Measurements from ENCODE around the gene TRPC3.

TRPC3 gene

DNA sequence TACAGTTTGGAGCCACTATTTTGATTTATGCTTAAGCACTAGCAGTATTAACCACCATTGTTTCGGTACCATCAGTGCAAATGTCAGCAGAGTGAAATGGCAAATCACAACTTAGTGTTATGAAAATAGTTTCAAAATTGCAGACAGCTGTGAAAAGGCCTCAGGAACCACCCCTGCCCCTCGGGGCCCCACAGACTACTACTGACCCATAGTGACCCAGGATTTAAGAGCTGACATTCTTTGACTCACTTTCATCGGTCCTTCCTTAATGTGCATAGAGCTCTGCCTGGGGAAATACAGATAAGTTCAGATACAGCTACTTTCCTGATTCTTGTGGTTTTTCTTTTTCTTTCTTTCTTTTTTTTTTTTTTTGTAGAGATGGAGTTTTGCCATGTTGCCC lies 78.3 kb downstream of the TRPC3 start:
- DNase-seq (ENCODE audit: low read depth): no peak

DNA sequence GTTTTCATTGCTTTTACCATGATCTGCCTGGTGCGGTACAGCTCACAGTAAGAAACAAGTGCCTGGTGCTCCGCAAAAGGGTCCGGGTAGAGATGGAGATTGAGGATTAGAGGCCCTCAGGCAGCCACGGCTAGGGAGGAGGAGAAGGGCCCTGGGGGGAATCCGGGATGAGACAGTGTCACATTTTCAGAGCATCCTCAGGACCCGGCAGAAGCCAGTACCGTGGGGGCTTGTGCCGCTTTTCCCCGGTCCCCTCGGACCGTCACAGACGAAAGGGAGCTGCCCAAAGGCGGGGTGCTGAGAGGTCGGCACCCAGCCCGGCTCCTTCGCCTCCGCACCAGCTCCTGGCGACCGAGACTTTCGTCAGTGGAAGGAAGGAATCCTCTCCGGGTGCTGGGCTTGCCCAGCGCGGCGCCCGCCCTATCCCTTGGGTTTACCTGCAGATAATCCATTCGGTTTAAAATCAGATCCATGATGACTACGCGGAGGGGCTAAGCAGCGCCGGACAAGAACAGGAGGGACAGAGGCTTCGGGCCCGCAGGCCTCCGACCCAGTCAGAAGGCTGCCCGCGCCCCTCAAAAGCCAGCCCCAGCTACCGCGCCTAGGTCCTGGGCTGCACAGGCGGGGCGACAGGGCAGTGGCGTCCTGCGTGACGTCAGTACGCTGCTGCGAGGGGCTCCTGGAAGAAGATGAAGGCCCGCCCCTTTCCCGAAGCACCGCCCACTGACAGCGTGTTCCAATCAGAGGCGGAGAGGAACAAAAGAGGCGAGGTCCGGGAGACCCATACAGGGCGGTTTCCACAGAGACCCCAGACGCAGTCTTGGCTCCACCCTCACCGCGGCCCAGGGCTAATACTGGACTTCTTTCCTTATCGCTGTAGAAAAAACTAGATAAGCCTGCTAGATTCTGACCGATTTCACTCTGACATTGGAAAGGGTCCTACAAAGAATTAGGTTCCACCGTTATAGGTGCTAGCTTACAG lies 81.7 kb downstream of the TRPC3 start, which contains the start of gene BBS7:
Gene BBS7 (minus strand): TSS at position 634 of the 982 bp plus-strand sequence. CDS start 161 bp downstream, at position 473.
- peak; percentile 82 for DNase-seq (ENCODE audit: low read depth)

DNA sequence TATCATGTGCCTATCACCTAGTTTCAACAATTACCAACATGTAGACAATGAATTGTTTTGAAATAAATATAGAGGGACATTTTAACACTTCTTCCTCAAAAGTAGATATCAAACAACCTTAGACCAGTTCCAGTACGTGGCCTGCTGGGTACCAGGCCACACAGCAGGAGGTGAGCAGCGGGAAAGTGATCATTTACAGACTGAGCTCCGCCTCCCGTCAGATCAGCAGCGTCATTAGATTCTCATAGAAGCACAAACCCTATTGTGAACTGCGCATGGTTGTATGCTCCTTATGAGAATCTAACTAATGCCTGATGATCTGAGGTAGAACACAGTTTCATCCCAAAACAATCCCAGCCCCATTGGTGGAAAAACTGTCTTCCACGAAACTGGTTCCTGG lies 88.1 kb downstream of the TRPC3 start:
- no peak for DNase-seq (ENCODE audit: low read depth)

DNA sequence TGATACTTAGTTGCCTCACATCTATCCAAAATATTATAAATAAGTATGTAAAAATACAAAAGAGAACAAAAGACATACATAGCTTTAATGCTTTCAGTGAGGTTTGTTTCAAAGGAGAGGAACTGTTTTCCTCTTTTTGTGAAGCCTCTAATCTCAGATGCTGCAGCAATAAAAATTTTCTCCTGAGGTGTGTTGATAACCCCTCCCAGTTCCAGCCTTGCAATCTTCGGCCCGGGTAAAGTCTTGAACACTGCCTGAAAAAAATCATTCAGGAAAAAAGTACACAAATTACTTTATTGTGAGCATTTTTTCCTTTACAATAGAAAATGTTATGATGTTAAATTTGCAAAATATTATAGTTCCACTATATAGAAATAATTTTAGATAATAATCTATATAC lies 90.4 kb downstream of the TRPC3 start:
- no peak for DNase-seq (ENCODE audit: low read depth)

DNA sequence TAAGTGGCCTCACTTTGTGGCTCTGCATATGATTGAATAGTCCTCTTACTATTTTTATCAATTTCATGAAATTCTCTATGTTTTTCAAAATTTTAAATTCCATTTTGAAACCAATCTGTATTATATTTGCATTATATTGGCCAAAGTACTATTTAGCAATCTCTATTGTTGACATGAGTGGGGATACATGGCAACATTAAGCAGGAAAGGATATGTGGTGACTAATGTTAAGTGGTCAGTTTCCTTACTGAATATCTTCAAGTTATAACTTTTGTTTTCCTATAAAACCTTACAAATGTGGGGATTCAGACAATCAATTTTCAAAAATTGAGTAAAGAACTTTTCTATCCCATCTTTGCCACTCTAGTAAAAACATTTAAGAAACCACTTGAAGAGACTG lies 91.7 kb downstream of the TRPC3 start:
- no peak for DNase-seq (ENCODE audit: low read depth)

DNA sequence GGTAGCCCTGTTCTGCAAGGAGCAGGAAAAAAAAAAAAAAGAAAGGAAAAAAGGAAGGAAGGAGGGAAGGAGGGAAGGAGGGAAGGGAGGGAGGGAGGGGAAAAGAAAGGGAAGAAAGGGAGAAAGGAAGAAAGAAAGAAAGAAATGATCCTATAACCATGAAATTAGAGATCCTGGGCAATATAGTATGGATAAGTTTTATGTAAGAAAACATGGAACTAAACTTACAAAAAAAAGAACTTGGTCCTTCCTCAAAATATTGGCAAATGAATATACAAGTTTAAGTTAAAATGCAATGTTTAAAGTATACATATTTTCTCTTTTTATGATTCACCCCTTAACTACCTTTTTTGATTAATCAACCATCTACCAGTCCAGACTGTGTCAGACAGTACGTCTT lies 100.5 kb downstream of the TRPC3 start:
- DNase-seq (ENCODE audit: low read depth): no peak

DNA sequence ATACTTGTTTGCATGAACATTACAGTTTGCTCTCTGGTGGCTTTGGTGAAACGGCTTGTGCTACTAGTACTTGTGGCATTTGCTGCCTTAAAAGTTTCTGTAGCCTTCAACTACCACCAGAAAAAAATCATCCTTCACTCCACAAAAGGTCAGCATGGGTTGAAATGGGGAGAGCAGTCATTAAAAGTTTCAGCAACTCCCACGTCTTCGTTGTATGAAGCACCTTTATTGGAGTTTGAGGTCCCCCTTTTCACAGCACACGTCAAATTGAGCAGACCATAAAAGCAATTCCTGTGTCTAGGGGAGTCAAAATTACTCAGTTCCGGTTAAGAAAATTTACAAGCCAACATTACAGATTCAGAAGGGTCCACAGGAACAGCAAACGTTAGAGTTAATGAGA lies 105.2 kb downstream of the TRPC3 start:
- DNase-seq (ENCODE audit: low read depth): no peak

DNA sequence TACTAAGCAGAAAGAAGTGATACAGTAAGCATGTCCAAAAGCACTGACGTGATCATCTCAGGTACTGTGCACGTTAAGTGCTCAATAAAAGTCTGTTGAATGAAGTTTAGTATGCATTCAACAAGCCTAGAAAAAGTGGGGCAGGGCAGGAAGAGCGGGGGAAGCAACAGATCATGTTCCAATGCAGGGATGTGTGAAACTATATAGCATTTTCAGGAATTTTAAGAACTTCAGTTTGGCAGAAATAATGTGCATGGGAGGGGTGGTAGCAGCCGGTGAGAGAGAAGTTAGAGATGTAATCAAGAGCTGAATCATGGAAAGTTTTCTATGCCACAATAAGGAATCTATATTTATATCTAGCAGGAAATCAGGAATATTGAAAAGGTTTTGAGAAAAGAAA lies 109.0 kb downstream of the TRPC3 start:
- DNase-seq (ENCODE audit: low read depth): no peak

DNA sequence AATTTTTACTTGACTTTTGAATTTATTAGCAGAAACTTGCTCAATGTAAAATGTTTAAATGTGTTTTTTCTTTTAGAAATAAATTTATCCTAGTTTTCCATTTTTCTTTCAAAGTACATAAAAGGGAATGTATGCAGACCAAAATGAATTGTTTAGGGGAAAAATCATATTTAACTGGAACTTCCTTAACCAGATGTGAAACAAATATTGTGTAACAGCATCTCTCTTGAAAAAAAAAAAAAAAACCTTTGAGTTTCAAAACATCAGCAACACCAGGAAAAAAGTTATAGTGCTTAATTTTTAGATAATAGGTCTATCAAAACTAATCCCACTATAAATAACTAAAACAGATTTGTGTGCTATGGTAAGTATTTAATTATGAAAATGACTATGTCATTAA lies 113.7 kb downstream of the TRPC3 start:
- no peak for DNase-seq (ENCODE audit: low read depth)

DNA sequence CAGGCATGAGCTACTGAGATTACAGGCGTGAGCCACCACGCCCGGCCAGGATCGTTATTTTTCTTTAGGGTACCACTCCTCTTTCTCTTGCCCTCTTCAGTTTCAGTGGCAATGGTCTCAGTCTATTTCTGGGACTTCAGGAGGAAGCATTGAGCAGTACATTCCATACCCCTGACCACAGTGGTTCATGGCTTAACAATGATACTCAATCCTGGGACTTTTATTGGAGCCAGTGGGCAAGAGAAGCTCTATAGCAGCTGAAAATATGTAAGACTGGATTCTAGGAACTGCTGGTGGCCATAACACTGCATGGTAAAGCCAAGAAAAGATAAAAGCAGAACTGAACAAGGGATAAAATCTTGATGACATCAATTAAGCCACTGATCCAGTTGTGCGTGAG lies 122.3 kb downstream of the TRPC3 start:
- DNase-seq (ENCODE audit: low read depth): no peak
